HG02938 (cell line): ENCODE data around the gene DYNC1I1.
A peak's percentile ranks its signal among the peaks of the same experiment; 100 is the strongest.

Experiments used
- ATAC-seq: cut with Tn5 transposase; IDR thresholded peaks from one replicate; pipeline ENCODE4 v1.9.1; 2021; ENCODE audit warnings: mild to moderate bottlenecking, moderate library complexity; ENCODE audit not compliant: unreplicated experiment

Gene DYNC1I1

DNA sequence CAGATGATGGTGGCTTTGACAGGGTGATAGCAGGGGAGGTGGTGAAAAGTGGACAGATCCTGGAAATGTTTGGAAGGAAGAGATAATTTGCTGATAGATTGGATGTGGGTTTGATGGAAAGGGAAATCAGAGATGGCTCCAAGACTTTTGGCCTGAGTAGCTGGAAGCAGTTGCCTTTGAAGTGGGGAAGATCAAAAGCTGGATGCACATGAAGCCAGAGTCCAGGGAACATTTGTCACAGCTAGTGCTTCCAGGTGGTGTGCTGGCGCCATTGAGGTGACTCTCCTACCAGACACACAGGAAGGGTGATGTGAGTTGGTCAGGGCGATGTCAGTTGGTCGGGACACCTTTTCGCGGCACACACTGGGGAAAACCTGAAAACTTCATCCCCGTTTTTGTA is 15.9 kb downstream of the DYNC1I1 start:
- no peak for ATAC-seq

DNA sequence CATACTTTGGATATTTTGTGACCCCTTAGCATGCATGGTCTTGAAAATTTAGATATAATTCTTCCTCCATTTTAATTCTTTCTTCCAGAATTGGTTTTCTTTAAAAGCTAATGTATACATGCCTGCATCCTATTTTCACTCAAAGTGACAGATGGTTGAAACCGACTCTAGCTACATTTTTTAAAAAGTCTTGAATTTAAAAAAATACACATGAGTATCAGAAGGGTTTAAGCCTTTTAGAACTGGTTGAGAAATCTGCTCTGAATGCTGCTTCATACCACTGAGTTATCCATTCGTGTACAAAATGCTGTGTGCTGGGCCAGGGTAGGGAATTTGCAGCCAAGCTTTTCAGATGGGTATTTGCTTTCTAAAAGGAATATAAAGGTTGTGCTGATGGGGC is 16.5 kb downstream of the DYNC1I1 start:
- no peak for ATAC-seq

DNA sequence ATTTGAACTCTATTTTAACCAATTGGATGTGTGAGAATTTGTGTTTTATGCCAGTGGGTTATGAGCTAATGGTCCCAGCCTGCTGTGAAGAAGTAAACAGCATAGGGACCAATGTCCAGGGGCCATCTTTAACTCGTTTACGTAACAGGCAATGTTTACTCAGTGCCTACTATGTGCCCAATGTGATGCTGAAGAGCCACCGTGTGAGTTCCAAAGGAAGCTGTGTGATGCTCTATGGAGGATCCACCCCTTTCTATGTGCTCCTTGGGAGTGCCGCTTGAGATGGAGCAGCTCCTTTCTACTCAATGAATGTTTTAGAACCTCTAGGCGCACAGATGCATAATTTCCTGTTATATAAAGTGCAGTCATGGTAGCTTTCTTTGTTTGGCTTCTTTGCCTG is 21.3 kb downstream of the DYNC1I1 start:
- no peak for ATAC-seq

DNA sequence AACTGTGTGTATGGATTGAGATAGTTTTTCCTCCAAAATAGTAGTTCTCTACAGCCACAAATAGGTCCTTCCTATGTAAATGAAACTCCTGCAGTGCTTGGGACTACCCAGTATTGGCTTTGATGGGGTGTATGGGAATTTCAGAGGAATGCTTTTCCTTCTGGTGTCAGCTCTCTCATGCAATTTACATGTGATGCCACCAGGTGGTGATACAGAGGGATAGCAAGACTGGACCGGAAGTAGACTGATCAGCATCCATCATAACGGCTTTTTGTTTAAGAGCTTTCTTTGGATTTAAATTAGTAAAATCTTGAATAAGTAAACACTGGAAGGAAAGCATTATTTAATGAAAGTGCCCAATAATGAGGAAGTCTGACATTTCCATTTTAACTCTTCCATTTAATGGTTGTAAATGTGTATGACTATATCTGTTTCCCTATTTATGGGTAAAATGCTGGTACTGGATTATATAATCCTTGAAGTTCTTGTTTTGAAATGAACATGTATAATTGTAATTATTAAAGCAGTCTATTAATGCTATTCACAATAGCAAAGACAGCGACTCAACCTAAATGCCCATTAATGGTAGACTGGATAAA is 22.7 kb downstream of the DYNC1I1 start:
- ATAC-seq: no peak

DNA sequence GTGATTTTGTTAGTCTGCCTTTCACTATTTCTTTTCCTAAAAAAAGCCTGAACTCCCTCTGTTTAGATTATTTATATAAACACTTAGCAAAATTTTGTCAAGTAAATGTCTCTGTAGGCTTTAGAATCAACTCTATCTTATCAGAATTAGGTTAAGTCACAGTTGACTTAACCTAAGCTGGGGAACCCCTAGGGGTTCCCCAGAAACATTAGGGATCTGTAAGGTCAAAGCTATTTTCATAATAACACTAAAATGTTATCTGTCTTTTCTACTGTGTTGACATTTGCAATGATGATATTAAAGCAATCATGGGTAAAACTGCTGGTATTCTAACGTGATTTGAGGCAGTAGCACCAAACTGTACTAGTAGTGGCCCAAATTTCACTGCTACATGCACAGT is 24.3 kb downstream of the DYNC1I1 start:
- ATAC-seq: no peak

DNA sequence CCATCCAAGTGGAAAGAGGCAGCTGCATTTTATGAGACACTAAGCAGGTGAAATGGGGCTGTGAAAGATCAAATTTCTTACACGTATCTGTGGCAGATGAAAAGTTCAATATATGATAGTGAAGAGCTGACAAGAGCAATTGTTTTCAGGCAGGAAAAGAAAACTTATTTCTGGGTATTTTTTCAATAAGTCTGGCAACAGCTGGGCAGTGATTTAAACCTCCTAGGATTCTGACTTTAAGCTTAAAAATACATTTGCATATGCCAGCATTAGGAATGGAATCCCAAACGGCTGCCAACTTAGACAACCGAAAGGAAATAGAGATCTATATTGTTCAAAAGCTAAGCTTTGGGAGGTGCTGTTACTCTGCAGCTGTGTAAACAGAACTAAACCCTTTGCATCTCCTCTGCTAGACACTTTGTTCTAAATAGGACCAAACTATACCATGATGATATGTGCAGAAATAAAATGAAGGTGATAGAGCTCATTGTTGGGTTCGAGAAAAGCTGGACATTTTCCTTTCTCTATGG is 26.1 kb downstream of the DYNC1I1 start:
- ATAC-seq: no peak

DNA sequence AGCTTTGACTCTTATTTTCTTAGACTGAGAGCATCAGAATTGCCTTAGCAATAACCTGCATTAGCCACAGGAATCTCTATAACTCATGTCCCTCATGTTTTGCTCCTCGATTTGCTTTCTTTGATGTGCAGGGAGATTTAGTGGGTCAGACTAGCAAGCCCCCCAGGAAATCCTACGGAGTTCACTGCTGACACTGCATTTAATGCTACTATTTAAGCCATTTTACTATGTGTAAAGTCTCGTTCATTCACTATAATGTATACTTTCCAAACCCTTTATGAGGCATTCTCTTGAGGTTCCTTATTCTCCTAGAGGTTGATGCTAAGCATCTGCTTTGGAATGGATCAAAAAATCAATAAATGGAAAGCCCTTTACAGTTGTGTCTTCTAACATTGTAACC is 28.4 kb downstream of the DYNC1I1 start:
- no peak for ATAC-seq

DNA sequence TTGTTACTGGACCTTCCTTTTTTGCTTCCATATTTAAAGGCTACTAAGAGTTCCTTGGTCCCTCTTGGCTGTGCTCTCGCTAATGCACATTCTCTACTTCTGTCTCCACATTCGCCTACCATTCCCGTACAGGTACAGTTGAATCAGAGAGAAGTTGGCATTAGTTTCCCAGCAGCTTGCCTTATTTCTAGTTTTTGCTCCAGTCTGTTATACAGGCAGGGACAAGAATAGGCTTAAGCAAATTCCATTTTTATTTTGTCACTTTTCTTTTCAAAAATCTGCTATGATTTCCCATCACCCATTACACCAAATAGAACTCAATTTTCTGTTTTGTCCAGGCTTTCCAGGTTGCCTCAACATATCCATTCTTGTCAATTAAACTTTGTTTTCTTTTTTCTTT is 29.9 kb downstream of the DYNC1I1 start:
- ATAC-seq: no peak

DNA sequence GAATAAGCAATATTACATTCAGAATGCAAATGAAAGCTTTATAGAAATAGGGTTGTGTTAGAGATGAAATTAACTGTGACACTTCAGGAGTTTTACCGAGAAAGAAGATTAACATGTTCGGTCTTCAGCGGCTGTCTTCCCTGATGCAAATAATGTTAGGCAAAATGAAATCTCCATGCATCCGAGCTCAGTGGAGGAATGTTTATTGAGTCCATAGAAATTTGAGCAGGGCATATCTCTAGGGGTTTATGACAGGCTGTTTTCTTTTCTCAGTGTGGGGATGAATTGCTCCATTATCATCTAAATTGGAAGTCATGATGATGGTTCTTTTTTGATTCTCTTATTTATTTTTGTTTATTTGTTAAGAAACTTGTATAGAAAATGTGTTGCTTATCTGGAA is 31.7 kb downstream of the DYNC1I1 start:
- no peak for ATAC-seq

DNA sequence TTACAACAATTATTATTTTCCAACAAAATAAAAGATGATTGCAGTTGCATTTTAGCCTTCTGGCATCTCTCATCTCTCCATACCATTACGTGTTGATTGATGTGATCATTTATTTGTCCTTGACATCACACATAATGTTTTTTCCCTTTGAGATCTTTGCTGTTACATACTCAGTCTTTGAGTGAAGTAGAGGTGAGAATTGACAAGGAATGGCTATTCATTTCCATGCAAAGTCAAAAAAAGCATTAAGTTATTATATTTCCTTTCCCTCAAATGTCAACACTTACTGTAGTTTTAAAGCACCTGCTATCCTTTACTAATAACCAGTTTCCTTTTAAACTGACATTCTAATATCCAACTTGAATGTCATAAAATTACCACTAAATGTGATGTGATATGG is 33.6 kb downstream of the DYNC1I1 start:
- ATAC-seq: no peak

DNA sequence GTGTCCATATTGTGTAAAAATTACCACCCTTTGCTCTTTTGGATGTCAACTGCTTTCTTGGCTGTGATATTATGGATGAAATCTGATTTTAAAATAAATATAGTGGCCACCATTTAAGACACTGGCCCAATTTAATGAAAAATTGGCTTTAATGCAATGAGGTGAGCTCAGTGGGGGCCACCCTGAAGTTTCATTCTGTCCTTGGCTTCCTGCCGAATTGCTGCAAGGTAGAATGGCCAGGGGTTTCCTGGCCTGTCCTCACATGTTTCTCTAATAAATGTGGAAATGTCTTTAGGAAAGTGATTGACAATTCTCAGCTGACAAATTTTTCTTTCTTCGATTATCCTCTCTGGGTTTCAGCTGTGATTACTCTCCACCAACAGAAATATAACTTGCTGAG is 36.0 kb downstream of the DYNC1I1 start:
- ATAC-seq: no peak

DNA sequence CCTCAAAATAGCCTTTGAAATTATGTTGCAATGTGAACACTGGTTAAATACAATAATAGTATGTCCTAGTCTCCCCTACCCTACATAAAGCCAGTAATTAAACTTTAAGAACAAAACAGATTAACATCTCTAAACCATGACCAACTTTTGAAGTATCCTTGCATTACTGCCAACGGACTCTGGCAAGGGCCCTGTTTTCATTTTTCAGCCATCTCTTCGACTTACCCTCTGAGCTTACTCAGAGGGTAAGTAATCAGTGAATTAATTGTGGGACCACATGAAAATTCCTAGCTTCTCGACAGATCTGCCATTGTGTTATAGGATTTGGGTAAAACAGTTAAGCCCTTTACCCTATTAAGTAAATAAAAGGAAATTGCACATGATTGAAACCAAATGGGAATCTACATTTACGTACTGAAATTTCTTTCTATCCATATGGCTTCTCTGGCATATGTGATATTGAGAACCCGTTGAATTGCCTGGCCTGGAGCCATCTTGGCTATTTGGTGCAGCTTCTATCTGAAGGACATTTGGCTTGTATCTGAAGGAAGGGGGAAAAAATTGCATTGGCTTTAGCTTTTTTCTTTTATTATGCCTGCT is 39.6 kb downstream of the DYNC1I1 start:
- no peak for ATAC-seq

DNA sequence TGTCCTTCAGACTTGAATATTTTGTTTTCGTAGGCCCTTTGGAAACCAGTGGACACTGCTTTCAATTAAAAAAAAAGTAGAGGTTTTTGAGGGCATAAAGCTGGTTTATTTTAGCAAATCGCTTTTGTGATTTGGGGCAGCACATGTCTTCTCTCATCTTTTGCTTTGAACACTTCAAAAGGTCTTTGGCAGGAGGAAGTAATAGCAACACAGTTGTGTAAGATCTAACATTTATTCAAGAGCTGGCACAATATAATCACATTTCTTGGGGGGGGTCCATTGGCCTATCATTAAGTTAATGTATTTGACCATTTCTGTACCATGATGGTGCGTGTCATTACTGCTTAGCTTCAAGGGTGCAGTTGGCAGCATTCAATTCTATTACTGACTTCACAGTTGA is 42.4 kb downstream of the DYNC1I1 start:
- ATAC-seq: no peak

DNA sequence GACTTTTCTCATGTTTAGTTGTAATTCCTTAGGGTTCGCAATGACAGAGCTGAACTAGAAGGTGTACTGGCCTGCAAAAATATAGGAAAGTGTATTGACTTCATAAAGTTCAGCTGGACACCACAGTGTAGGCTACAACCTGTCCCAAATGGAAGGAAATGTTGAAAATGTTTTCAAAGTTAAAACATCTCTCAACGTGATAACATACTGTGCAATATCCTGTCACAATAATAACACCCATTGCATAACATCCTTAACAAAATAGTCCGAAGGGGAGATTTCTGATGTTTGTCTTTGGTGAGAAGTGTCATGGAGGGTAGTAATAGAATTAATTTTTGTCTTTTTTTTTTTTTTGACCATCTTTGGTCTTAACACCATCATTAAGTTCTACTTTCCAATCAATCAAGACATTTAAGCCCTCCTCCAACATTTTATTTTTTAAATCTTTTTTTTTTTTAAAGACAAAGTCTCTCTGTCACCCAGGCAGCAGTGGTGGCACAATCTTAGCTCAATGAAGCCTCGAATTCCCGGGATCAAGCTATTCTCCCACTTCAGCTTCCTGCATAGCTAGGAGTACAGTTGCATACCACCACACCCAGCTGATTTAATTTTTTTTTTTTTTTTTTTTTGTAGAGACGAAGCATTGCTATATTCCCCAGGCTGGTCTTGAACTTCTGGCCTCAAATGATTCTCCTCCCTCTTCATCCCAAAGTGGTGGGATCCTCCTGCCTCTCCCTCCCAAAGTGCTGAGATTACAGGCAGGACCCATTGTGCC is 45.7 kb downstream of the DYNC1I1 start:
- no peak for ATAC-seq

DNA sequence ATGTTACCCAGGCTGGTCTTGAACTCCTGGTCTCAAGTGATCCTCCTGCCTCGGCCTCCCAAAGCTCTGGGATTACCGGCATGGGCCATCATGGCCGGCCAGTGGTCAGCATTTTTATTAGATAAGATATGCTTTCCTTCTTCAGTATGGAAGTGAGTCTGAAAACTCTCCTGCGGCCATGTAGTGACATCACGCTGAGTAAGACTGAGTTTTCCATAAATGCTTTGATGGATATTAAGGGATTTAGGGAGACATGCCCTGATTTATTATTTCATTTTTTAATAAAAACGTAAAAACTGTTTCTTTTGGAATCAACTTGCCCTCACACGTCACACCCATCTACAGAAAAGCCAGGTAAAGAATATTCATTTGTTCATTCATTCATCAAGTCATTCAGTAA is 48.4 kb downstream of the DYNC1I1 start:
- ATAC-seq: no peak

DNA sequence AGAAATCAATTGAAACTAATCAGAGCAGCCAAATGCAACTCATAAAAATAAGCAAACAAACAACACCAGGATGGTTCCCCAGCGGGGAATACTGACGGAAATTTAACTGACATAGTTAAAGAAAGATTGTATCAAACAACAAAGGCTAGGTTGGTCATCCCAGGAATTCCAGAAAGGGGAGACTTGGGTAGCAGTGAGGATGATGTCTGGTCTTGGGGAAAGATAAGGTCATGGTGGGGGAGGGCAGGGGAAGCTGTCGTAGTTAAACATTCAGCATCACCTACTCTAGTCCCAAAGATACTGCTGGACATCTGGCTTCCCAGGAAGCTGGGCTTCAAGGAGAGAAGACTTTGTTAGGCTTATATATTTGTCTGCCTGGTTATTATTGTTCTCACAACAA is 50.4 kb downstream of the DYNC1I1 start:
- ATAC-seq: no peak

DNA sequence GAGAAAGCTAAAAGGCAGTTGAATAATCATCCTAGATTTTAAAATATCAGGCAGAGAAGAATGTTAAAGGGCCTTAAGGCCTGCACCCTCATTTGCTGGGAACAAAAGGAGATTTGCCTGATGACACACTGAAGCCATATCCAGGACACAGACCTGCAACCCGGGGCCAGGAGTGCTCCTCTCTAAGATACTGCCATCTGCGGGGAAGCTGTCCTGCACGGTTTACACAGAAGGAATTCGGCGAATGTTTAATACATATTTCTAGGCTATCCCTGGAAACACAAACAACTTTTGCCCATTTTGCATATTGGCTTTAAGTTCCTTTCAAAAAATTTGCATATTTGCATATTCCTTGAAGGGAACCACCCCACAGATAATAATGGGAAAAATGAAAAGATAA is 52.3 kb downstream of the DYNC1I1 start:
- ATAC-seq: no peak

DNA sequence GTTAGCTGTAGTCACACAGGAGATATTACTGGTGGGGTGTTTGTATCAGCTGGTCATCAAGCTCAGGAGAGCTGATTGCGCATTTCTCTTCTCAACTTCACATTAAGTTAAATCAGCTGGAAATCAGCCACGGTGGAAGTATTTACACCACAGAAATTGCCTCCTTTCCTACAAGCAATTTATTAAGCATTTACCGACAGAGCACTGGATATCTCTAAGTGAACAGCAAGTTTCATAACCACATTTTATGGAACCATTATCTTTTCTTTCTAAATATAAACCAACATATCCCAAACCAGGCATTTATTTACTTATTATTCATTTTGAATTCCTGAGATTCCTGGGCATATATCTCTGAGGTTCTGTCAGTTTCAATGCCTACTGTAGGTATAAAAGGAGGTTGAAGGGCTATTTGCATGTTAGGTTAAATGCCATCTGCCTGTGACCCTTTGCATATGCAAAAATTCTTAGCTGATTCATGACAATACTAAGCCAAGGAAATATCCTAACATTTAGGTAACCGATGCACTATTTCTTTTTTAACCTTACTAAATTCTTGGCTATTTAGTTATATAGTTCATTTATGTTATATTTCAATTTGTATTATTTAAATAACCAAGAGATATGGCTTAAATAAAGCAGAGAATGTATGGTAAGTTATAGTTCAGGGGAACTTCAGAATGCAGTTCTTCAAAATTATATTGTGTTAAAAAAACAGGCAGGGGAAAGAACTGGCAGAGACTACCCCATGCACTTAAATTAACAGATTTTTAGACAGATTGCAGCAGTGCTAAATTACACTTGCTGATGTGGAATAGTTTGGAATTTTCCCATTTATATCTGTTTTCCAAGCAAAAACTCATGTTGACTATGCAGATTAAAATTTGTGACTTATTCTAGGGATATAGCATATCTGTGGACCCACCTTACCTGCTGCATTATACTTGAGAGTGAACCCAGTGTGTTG is 56.8 kb downstream of the DYNC1I1 start:
- ATAC-seq: no peak

DNA sequence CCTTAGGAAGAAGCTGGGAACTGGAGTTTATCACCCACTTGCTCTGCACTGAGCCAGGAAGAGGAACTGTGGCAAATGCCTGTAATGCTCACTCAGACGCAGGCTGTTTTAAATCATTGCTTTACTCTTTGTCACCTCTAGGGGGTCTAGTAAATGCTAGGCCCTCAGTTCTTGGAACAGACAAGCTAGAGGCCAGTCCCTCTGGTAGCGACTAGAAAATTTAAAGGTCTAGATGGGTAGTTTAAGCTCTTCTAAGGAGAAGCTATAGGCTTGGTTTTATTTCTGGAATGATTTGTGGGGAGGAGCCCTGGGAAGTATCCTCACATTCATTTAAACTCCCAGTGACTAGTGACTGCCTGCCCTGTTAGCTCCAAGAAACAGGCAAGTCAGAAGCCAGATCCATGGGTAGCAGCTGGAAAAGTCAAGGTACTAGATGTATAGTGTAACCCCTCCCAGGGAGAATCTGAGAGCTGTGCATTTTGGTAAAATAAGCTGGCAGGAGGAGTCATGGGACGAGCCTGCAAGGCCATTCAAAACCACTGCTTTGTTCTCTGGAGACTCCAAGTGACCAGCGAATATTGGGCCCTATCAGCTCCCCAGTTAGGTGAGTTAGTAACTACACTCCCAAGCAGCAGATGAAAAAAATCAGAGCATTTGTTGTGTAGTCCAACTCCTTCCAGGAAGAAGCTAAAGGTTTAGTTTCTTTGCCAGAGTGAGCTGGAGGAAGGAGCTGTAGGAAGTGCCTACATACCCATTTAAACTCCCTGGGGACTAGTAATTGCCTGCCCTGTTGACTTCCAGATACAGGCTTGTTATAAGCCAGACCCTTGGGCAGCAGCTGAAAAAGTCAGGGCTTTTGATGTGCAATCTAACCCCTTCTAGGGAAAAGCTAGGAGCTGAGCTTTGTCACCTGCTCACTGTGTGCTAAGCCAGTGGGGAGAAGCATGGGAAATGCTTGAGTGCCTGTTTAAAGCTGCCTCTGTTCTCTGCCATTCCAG is 68.9 kb downstream of the DYNC1I1 start:
- ATAC-seq: peak; percentile 93

DNA sequence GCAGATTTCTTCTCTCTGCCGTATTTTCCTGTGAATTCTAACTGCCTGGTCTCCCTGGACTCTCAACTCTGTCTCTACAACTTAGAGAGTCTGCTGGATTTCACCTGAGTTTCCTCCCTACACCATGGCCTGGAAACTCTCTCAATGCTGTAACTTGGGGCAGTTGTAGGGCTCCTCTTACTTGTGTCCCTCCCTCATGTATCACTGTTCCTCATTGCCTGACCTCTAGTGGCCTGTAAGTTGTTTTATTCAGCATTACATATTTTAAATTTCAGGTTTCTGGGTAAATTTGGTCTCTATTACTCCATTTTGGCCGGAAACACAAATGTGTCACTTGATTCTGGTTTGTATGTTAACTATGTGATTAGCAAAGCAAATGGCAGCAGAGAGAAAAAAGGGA is 70.9 kb downstream of the DYNC1I1 start:
- ATAC-seq: no peak
